Stimulated activated CD4-positive, alpha-beta T cell treated with anti-CD3 and anti-CD28 coated beads, TNF-alpha, amount 100 ng/mL, for 48 hours (primary cell): Measurements from ENCODE around the gene KCNE1.
"Not testable (repeated sequence)": the region's sequence is repeated elsewhere in the genome, so short reads cannot be mapped to it uniquely, and the experiment has no call there.

Experiments used
- DNase-seq, 3 donors: peaks; one replicate each; pipeline ENCODE4 v3.0.0-alpha.2; 2020; ENCODE audit warnings: low read depth in 3 of 3

The KCNE1 gene

GRCh38 chr21:34511787-34512455 lies at the start of gene KCNE1:
KCNE1 (minus strand) TSS chr21:34512210; CDS start chr21:34449634, 62,576 bp downstream.
- no peak for DNase-seq

DNA sequence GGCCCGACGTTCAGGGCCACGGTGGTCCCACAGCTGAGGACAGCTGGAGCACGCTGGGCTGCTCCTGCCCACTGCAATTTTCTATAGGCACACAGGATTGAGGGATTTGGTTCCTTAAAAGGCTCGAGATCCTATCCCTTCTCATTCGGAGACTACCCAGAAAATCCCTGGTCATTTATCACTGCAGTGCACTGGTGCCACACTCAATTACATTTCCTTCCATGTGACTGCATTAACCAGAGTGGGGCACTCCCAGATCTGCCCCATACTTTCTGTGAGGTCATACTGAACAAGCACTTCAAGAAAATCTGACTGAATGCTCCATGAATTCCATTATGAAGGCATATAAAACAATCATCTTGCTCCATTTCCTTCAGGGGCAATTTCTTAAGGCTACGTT lies 49.8 kb upstream of the KCNE1 start:
- DNase-seq, result no peak

DNA sequence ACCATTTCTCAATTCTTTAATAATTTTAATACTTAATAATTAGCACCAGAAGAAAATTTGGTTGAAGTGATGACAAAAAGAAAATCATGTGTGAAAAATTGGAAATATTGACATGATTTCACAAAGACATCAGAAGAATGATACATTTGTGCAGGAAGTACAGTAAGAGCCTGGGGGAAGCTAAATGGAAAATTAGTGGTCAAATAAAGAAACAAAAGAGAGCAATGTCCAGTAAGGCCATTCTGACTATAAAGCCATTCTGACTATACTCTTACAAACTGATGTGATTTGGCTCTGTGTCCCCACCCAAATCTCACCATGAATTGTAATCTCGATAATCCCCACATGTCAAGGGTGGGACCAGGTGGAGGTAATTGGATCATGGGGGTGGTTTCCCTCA lies 48.6 kb upstream of the KCNE1 start:
- no peak for DNase-seq

DNA sequence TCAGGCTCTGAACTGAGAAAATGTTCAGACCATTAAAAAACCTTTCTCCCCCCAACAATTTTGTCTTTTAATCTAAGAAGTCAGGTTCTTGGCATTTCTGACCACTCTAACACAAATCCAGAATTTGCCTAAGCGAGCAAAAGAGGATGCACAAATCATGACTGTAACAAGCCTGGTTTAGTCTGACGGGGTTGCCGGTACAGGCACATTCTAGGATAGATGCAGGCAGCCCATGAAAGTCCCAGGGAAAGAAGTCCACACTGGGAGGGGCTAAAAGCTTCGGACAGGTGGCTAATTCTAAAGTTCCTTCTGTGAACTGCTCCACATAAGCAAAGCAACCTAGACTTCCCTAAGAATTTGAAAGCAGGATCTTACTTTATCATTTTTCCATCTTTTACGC lies 48.0 kb upstream of the KCNE1 start:
- DNase-seq, result no peak

DNA sequence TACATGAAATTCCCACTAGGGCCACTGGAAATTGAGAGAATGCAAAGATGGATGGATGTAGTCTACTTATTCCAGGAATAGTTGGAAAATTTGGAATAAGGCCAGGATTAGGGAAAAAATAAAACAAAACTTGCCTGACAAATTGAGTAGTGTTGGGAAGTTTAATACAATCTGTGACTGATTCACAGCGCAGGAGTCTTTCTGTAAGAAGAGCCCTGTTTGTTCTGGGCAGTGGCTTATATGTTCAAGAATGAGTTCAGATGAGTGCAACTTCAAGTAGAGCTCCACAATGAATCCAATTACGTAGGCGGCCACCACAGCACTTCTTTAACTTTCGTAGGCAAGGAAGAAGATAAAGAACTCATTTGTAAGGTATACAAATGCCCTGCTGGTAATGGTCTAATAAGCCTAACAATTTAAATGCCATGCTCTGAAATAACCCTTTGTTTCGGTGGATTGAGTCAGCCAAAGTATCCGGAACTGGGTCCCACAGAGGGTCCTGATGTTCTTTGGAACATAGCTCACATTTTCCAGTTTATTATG lies 47.1 kb upstream of the KCNE1 start:
- DNase-seq, result no peak

- no peak for DNase-seq
These were observed 46.2 kb upstream of the KCNE1 start for GRCh38 chr21:34558166-34558565.

DNA sequence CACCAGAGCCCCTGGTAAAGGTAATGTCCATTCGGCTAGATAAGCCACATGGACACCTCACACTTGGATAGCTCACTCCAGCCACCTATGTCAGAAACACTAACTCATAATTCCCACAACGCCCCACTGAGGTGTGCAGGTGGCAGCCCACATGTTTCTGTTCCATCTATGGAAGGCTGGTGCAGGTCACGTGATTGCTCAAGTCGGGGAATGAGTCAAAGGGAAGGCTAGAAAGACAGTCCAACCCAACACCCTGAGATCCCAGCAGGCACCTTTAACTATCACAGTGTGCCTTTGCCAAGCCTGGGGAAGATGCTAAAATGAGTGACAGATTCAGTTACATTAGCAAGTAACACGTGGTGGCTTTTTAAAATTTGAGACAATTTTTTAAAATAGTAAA lies 45.3 kb upstream of the KCNE1 start:
- no peak for DNase-seq

- DNase-seq, result not testable (repeated sequence)
These were observed 42.7 kb upstream of the KCNE1 start for GRCh38 chr21:34554670-34555069.

DNA sequence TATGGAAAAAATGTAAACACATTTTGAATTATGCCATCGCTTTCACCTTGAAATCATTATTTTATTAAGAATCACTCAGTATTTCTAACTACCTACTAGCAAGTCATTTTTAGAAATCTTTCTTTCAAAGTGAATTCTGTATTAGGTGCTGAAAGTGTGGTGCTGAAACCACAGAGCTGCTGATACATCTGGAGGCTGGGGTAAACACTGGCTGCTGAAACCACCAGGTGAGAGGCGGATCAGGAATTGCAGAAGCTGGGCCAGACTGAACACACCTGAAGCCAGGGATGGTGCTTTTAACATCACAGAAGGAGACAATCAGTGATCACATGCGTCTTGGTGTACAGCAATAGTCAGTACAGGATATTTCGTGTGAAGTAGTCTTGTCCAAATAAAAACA lies 42.2 kb upstream of the KCNE1 start:
- no peak for DNase-seq

GRCh38 chr21:34553151-34553952 lies 41.3 kb upstream of the KCNE1 start:
- DNase-seq, result no peak

- no peak for DNase-seq
These were observed 40.5 kb upstream of the KCNE1 start for GRCh38 chr21:34552360-34553098.

GRCh38 chr21:34550182-34550799 lies 38.3 kb upstream of the KCNE1 start:
- no peak for DNase-seq

DNA sequence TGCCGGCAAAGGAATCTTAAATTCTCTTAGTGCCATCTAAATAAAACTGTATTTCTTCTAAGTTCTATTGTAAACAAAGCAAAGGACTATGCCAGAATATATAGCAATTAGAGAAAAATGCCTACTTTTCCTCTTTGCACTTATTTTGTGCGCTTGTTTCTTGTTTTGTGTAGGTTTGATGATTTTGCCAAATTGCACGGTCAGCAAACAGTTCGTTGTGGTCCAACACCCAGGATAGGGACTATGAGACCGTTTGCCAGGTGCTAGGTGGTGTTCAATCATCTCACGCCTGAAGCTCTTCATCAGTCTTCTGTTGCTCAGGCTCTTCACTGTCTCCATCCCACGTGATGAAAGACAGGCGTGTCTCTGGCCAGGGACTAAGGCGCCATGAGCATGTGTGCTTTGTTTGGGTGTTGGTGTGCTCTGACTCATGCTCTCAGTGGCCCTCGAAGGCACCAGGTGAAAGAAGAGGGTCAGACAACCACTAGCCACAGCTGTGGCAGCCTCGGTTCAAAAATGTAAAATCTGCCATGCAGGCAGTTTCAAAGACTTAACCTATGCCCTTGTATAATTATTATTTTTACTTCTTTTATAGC lies 36.9 kb upstream of the KCNE1 start:
- no peak for DNase-seq

DNA sequence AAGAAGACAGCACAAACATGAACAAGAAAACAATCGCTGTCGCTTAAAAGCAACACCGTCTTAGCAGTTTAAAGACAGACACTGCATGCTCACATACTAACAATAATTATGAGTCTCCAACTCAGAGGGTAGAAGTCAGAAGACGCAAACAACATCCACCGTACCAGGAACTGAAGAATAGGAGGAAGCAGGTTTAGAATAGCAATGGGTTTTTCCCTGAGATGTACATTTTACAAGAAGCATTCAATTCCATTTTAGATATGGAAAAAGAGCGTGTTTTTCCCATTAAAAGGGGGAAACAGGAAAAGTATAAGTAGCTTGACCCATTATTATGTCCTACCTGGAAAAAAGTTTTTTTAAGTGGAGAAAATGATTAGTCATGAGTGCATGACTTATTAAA lies 34.5 kb upstream of the KCNE1 start:
- DNase-seq, result no peak

DNA sequence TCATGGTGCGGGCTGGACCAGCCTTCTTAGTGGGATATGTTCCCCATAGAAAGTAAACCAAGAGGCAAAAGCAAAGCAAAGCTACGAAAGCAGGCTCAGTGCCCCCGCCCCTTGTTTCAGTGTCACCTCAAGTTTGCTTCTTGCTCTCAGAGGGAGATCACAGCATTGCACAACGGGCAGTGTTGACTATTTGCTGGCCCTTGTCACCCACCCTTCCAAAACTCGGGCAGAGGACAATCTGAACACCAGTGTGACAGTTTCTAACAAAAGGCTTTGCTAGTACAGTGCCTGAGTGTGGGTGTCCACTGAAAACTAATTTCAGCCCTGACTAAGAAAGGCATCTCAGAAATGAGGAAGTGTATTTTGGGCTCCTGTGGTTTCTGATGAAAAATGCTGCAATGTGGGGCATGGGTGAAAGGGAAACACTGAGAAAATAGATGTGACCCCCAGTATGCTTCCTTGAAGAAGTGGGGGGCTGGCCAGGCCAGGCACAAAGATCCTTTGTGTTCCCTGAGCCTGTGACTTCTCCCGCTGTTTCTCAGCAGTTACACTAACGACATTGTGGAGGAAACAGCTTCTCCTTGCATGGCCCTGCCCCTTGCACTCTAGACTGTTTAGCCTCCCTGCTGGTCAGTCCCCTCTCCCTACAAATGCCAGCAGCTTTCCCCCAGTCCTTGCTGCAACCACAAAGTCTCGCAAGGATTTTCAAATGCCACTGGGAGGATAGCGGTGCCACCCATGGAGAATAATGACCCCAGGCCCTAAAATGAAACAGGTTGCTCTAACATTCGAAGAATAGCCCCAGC lies 33.3 kb upstream of the KCNE1 start:
- DNase-seq, result no peak

- DNase-seq, result peak in 2 of 3 donors; percentile 30 to 46
These were observed 32.1 kb upstream of the KCNE1 start for GRCh38 chr21:34544032-34544496.

- DNase-seq, result no peak
These were observed 31.0 kb upstream of the KCNE1 start for GRCh38 chr21:34543017-34543416.

- no peak for DNase-seq
These were observed 28.2 kb upstream of the KCNE1 start for GRCh38 chr21:34540206-34540605.

GRCh38 chr21:34537838-34538237 lies 25.8 kb upstream of the KCNE1 start:
- no peak for DNase-seq

- DNase-seq, result no peak
These were observed 24.8 kb upstream of the KCNE1 start for GRCh38 chr21:34536820-34537219.

- no peak for DNase-seq
These were observed 24.3 kb upstream of the KCNE1 start for GRCh38 chr21:34536311-34536710.
